CD8-positive, alpha-beta memory T cell (primary cell): ENCODE results near the gene PFDN5. TPM values are rescaled to one million over a fixed set of nuclear protein-coding genes. Genes with fewer than 3 reads are reported as not detected.

ENCODE experiments used
- CTCF ChIA-PET: fragments of 350-600 bp; sonication (Branson Sonifier 250); formaldehyde crosslinking; loops from one replicate; lab custom pipeline; 2021; ENCODE audit warnings: antibody characterized with exemption; lab: Charles Lee
- POLR2A ChIA-PET: fragments of 350-600 bp; sonication (Branson Sonifier 250); formaldehyde crosslinking; loops from one replicate; lab custom pipeline; 2021; ENCODE audit warnings: antibody characterized with exemption; lab: Charles Lee
- DNase-seq, 5 donors: peaks; one replicate each; pipeline versions ENCODE4 v3.0.0 to v3.0.0-alpha.2; 2020 to 2022; ENCODE audit warnings: mixed read lengths in 1 of 5
- H3K27ac ChIP-seq: one replicate; pipeline ENCODE4 v1.7.0; 2013; ENCODE audit warnings: low read depth, mild to moderate bottlenecking, low read length, moderate library complexity
- H3K27me3 ChIP-seq: 2 replicates; pipeline ENCODE4 v1.7.0; 2013; ENCODE audit warnings: low read length, mild to moderate bottlenecking; ENCODE audit not compliant: insufficient read depth, poor library complexity, severe bottlenecking
- H3K36me3 ChIP-seq: 2 replicates; pipeline ENCODE4 v1.7.0; 2013; ENCODE audit warnings: mild to moderate bottlenecking, low read length, moderate library complexity; ENCODE audit not compliant: insufficient read depth
- H3K4me1 ChIP-seq: 2 replicates; pipeline ENCODE4 v1.7.0; 2013; ENCODE audit warnings: mild to moderate bottlenecking, low read length, moderate library complexity; ENCODE audit not compliant: insufficient read depth
- H3K4me3 ChIP-seq: 2 replicates; pipeline ENCODE4 v1.7.0; 2013; ENCODE audit warnings: mild to moderate bottlenecking, low read length
- H3K9me3 ChIP-seq: 2 replicates; pipeline ENCODE4 v1.7.0; 2013; ENCODE audit warnings: mild to moderate bottlenecking, low read length
- H3K27ac Mint-ChIP-seq, 8 donors: one replicate each; pipeline ENCODE4 v1.8.0; 2020 to 2021; ENCODE audit warnings: mixed read lengths in 8 of 8, mild to moderate bottlenecking in 6 of 8, inconsistent platforms in 3 of 8, moderate library complexity in 3 of 8
- H3K27me3 Mint-ChIP-seq, 2 donors: one replicate each; pipeline ENCODE4 v1.8.0; 2020 to 2021; ENCODE audit warnings: mixed read lengths in 2 of 2, mild to moderate bottlenecking in 1 of 2, moderate library complexity in 1 of 2
- H3K36me3 Mint-ChIP-seq, 3 donors: one replicate each; pipeline ENCODE4 v1.8.0; 2020 to 2021; ENCODE audit warnings: mixed read lengths in 3 of 3, inconsistent platforms in 1 of 3, mild to moderate bottlenecking in 1 of 3
- H3K4me1 Mint-ChIP-seq, 3 donors: one replicate each; pipeline ENCODE4 v1.8.0; 2020 to 2021; ENCODE audit warnings: mixed read lengths in 3 of 3, inconsistent platforms in 1 of 3, mild to moderate bottlenecking in 1 of 3
- H3K4me3 Mint-ChIP-seq, 7 donors: one replicate each; pipeline ENCODE4 v1.8.0; 2020 to 2021; ENCODE audit warnings: mixed read lengths in 7 of 7, mild to moderate bottlenecking in 6 of 7, moderate library complexity in 4 of 7, inconsistent platforms in 2 of 7
- H3K9me3 Mint-ChIP-seq, 5 donors: one replicate each; pipeline ENCODE4 v1.8.0; 2020 to 2022; ENCODE audit warnings: mixed read lengths in 5 of 5, mild to moderate bottlenecking in 3 of 5, moderate library complexity in 2 of 5, inconsistent platforms in 1 of 5
- polyA plus RNA-seq: library from polyadenylated mRNA; unstranded; fragments of 300-500 nt; fragmentation: Illumina TruSeq; gene quantifications from one replicate; pipeline ENCODE4 v1.2.3, GENCODE V29; 2021
- total RNA-seq, 2 experiments: library from RNA; stranded (reverse); gene quantifications; one replicate each; pipeline ENCODE4 v1.2.3, GENCODE V29; 2021

Gene PFDN5
- total and polyA plus RNA-seq, 3 experiments from 2014 or later: 380 to 1,325 (median 385) TPM

GRCh38 chr12:53258541-53259539 is 36.5 kb upstream of the PFDN5 start:
- ChIA-PET CTCF (interaction anchor here (0.7 to 1.7 kb wide), 3 partner anchors 9 to 62 kb away, joined by 3 to 6 read pairs (median 4); partner anchors contain the start of gene ESPL1), POLR2A (interaction anchor here (0.7 kb wide), 1 partner anchor 37 kb away, joined by 3 read pairs; no protein-coding TSS in a partner anchor)
- no peaks in the 10 kb centered on the region for H3K36me3 ChIP-seq
- no peaks in the 10 kb centered on the region for H3K9me3 ChIP-seq
- peaks cover 22% of the 10 kb centered on the region for H3K4me1 ChIP-seq
- Mint-ChIP-seq H3K27me3 (no peaks in the 10 kb centered on the region), H3K27ac (peak overlapping the region in 1 of 8 donors; percentile 12), H3K4me1 (peaks cover 9 to 20% (median 18%) of the 10 kb centered on the region in 3 donors), H3K36me3 (peaks cover 0 to 24% (median 0%) of the 10 kb centered on the region in 3 donors), H3K9me3 (no peaks in the 10 kb centered on the region), H3K4me3 (no peak overlapping the region)
- H3K4me3 ChIP-seq: no peak overlapping the region
- no peaks in the 10 kb centered on the region for H3K27me3 ChIP-seq
- H3K27ac ChIP-seq: no peak overlapping the region
- DNase-seq: no peak

GRCh38 chr12:53259891-53260290 is 35.5 kb upstream of the PFDN5 start:
- CTCF ChIA-PET: interaction anchor here (1.1 kb wide), 1 partner anchor 19 kb away, joined by 3 read pairs; no protein-coding TSS in a partner anchor
- H3K27ac Mint-ChIP-seq: peak overlapping the region in 2 of 8 donors; percentile 60 to 73

DNA sequence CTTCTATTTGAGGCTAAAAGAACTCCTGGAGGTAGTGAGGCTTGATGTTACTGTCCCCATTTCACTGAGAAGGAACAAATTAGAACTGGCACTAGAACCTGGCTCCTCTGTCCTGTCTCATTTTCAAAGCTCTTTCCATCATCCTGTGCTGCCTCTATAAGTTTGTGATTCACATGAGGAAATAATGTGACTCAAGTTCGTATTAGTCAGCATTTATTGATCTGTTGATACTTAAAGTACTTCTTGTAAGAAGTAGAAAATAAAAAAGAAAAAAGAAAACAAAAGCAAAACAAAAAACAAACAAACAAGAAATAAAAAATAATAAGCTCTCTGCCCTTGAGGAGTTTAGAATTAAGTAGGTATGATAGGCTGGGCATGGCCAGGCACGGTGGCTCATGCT is 29.6 kb upstream of the PFDN5 start:
- Histone ChIP-seq H3K27me3 (no peaks in the 10 kb centered on the region), H3K9me3 (no peaks in the 10 kb centered on the region), H3K4me1 (peaks cover 13% of the 10 kb centered on the region), H3K27ac (no peak overlapping the region), H3K36me3 (no peaks in the 10 kb centered on the region), H3K4me3 (no peak overlapping the region)
- CTCF ChIA-PET: interaction anchor here (1.5 to 7.4 kb wide), 9 partner anchors 9 to 106 kb away, joined by 3 to 165 read pairs (median 11); partner anchors contain the start of genes ITGB7 and MYG1
- peak overlapping the region in 1 of 8 donors; percentile 13 for H3K27ac Mint-ChIP-seq
- peaks cover 0 to 4% (median 0%) of the 10 kb centered on the region in 3 donors for H3K36me3 Mint-ChIP-seq
- DNase-seq: no peak
- peaks cover 16 to 21% (median 20%) of the 10 kb centered on the region in 3 donors for H3K4me1 Mint-ChIP-seq
- H3K4me3 Mint-ChIP-seq: peak overlapping the region in 1 of 7 donors; percentile 10
- H3K9me3 Mint-ChIP-seq: no peaks in the 10 kb centered on the region
- no peaks in the 10 kb centered on the region for H3K27me3 Mint-ChIP-seq
- POLR2A ChIA-PET: interaction anchor here (0.7 kb wide), 1 partner anchor 113 kb away, joined by 4 read pairs; no protein-coding TSS in a partner anchor

More at GRCh38 chr12:53259891-53260290, 35.5 kb upstream of the PFDN5 start:
- peaks cover 0 to 15% (median 0%) of the 10 kb centered on the region in 3 donors for H3K36me3 Mint-ChIP-seq
- Histone ChIP-seq H3K27me3 (no peaks in the 10 kb centered on the region), H3K4me3 (no peak overlapping the region), H3K9me3 (no peaks in the 10 kb centered on the region), H3K4me1 (peaks cover 18% of the 10 kb centered on the region), H3K27ac (no peak overlapping the region), H3K36me3 (no peaks in the 10 kb centered on the region)
- H3K4me1 Mint-ChIP-seq: peaks cover 6 to 12% (median 11%) of the 10 kb centered on the region in 3 donors
- DNase-seq: no peak
- no peaks in the 10 kb centered on the region for H3K27me3 Mint-ChIP-seq
- H3K9me3 Mint-ChIP-seq: no peaks in the 10 kb centered on the region
- no peak overlapping the region for H3K4me3 Mint-ChIP-seq
- POLR2A ChIA-PET: interaction anchor here (0.6 to 0.7 kb wide), 4 partner anchors 8 to 884 kb away, joined by 3 to 6 read pairs (median 4); partner anchors contain the start of gene ESPL1

GRCh38 chr12:53267306-53267998 is 27.9 kb upstream of the PFDN5 start:
- peak overlapping the region; percentile 83 for H3K4me3 ChIP-seq
- H3K36me3 ChIP-seq: no peaks in the 10 kb centered on the region
- no peaks in the 10 kb centered on the region for H3K9me3 ChIP-seq
- peak overlapping the region; percentile 67 for H3K27ac ChIP-seq
- peak overlapping the region; percentile 88 to 99 (median 94) for H3K4me3 Mint-ChIP-seq
- H3K4me1 Mint-ChIP-seq: peaks cover 16 to 21% (median 20%) of the 10 kb centered on the region in 3 donors
- H3K9me3 Mint-ChIP-seq: no peaks in the 10 kb centered on the region
- DNase-seq: no peak
- no peaks in the 10 kb centered on the region for H3K27me3 Mint-ChIP-seq
- H3K27ac Mint-ChIP-seq: peak overlapping the region; percentile 52 to 99 (median 90)
- POLR2A ChIA-PET: interaction anchor here (0.6 to 2.8 kb wide), 9 partner anchors 28 to 186 kb away, joined by 3 to 21 read pairs (median 4); partner anchors contain the start of genes CSAD, ITGB7, PFDN5 and ZNF740
- H3K36me3 Mint-ChIP-seq: peaks cover 0 to 4% (median 3%) of the 10 kb centered on the region in 3 donors
- CTCF ChIA-PET: interaction anchor here (0.7 to 7.4 kb wide), 27 partner anchors 8 to 233 kb away, joined by 3 to 165 read pairs (median 5); partner anchors contain the start of genes AAAS, CSAD, ITGB7 and TARBP2
- peaks cover 13% of the 10 kb centered on the region for H3K4me1 ChIP-seq
- no peaks in the 10 kb centered on the region for H3K27me3 ChIP-seq

DNA sequence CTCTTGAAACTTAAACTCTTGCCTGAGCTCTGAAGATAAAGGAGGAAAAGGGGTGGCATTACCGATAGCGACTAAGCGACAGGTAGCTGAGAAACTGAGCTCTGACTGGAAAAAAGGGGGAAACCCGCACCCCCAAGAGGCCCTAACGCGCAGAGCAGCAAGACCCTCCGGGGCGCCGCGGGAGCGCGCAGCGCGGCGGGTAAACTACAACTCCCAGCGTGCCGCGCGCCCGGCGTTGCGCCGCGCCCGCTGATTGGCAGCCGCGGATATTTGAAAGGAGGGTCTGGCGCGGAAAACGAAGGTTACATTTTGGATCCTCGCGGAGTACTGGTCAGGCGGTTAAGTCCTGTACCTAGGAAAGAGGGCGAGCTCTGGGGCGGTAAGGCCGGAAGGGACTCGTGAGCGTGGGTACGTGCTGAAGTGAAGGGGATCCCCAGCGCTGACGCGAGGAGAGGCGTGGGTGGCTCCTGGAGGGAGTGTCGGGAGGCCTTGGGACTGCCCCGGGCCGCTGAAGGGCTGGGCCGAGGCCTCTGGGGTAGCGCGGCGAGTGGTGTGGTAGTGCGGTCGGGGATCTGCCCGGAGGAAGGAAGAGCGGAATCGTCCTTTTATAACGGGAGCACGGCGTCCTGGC is 27.2 kb upstream of the PFDN5 start, which contains the start of gene ESPL1:
ESPL1 (plus strand) TSS at position 301 of the 631 bp plus-strand sequence. CDS start 468 bp downstream, outside the sequence.
- H3K4me3 ChIP-seq: peak within 1 kb of the TSS; percentile 83
- no peaks in the 10 kb centered on the region for H3K9me3 ChIP-seq
- Mint-ChIP-seq H3K4me3 (peak within 1 kb of the TSS; percentile 88 to 99 (median 94)), H3K36me3 (peaks cover 0 to 4% (median 3%) of the 10 kb centered on the region in 3 donors), H3K27me3 (no peaks in the 10 kb centered on the region), H3K27ac (peak within 1 kb of the TSS; percentile 52 to 99 (median 90)), H3K9me3 (no peaks in the 10 kb centered on the region), H3K4me1 (peaks cover 16 to 21% (median 20%) of the 10 kb centered on the region in 3 donors)
- peak within 1 kb of the TSS; percentile 67 for H3K27ac ChIP-seq
- POLR2A ChIA-PET: interaction anchor here (0.6 to 2.8 kb wide), 9 partner anchors 8 to 88 kb away, joined by 3 to 21 read pairs (median 4); partner anchors contain the start of genes CSAD, ITGB7, PFDN5 and ZNF740
- peaks cover 13% of the 10 kb centered on the region for H3K4me1 ChIP-seq
- no peaks in the 10 kb centered on the region for H3K36me3 ChIP-seq
- H3K27me3 ChIP-seq: no peaks in the 10 kb centered on the region
- CTCF ChIA-PET: interaction anchor here (0.7 to 7.4 kb wide), 27 partner anchors 9 to 233 kb away, joined by 3 to 165 read pairs (median 5); partner anchors contain the start of genes AAAS, CSAD, ITGB7 and TARBP2
- peak; percentile 75 to 88 (median 84) for DNase-seq

DNA sequence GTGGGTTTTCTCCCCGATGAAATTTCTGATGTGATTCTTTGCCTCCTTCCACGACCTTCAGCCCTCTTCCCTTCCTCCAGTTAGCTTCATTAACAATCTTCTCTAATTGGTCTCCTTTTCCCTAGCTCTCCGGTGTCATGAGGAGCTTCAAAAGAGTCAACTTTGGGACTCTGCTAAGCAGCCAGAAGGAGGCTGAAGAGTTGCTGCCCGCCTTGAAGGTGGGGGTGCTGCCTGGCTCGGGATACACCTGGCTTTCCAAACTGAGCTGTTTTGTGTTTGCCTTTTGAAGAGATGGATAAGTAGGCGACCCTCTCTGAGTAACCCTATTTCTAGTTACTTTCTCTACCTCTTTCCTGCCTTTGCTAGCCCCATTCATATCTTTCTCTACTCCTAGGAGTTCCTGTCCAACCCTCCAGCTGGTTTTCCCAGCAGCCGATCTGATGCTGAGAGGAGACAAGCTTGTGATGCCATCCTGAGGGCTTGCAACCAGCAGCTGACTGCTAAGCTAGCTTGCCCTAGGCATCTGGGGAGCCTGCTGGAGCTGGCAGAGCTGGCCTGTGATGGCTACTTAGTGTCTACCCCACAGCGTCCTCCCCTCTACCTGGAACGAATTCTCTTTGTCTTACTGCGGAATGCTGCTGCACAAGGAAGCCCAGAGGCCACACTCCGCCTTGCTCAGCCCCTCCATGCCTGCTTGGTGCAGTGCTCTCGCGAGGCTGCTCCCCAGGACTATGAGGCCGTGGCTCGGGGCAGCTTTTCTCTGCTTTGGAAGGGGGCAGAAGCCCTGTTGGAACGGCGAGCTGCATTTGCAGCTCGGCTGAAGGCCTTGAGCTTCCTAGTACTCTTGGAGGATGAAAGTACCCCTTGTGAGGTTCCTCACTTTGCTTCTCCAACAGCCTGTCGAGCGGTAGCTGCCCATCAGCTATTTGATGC is 26.4 kb upstream of the PFDN5 start:
- POLR2A ChIA-PET: interaction anchor here (0.6 to 2.8 kb wide), 6 partner anchors 9 to 89 kb away, joined by 3 to 21 read pairs (median 4); partner anchors contain the start of genes AAAS, CSAD, PFDN5 and ZNF740
- H3K36me3 Mint-ChIP-seq: peaks cover 0 to 4% (median 3%) of the 10 kb centered on the region in 3 donors
- no peak for DNase-seq
- H3K4me1 ChIP-seq: peaks cover 13% of the 10 kb centered on the region
- H3K9me3 ChIP-seq: no peaks in the 10 kb centered on the region
- H3K27ac ChIP-seq: peak overlapping the region; percentile 67
- H3K9me3 Mint-ChIP-seq: no peaks in the 10 kb centered on the region
- peaks cover 16 to 21% (median 20%) of the 10 kb centered on the region in 3 donors for H3K4me1 Mint-ChIP-seq
- H3K36me3 ChIP-seq: no peaks in the 10 kb centered on the region
- no peaks in the 10 kb centered on the region for H3K27me3 Mint-ChIP-seq
- H3K27me3 ChIP-seq: no peaks in the 10 kb centered on the region
- peak overlapping the region; percentile 83 for H3K4me3 ChIP-seq
- CTCF ChIA-PET: interaction anchor here (1.5 to 7.4 kb wide), 13 partner anchors 9 to 203 kb away, joined by 5 to 165 read pairs (median 11); partner anchors contain the start of genes AAAS, CSAD, ITGB7 and ZNF740
- H3K27ac Mint-ChIP-seq: peak overlapping the region; percentile 51 to 99 (median 90)
- H3K4me3 Mint-ChIP-seq: peak overlapping the region; percentile 88 to 99 (median 94)
